Measurements from ENCODE around the gene EIF4G3. TPM values are rescaled to one million over a fixed set of nuclear protein-coding genes. Genes with fewer than 3 reads are reported as not detected.

EIF4G3 gene
- total and polyA plus RNA-seq, 9 of the 15 experiments (the other 6 are each of a cell fraction or from before 2014, with no cell fraction given): 6.7 to 40.5 (median 32.1) TPM

- CTCF ChIA-PET (ENCODE audit: low intra/inter-chr PET ratio): no interaction called here
- Histone ChIP-seq H3K4me3 (no peak overlapping the region), H4K20me1 (replicated peaks; ENCODE audit: control insufficient read depth, insufficient read depth, low read length) (no peaks in the 10 kb centered on the region), H3K4me1 (replicated peaks in 1 of 2; ENCODE audit: control insufficient read depth in 2 of 2, insufficient read depth in 2 of 2, low read length in 2 of 2) (peaks cover 0 to 4% of the 10 kb centered on the region in 2 experiments; a peak in 1 of 5 replicates), H3K9ac (ENCODE audit: insufficient read depth in 1 of 2, low read depth in 2 of 2, low read length in 2 of 2) (no peak overlapping the region), H2AFZ (ENCODE audit: low read depth, low read length) (no peak overlapping the region), H3K27me3 (ENCODE audit: control insufficient read depth in 2 of 2, insufficient read depth in 2 of 2, low read length in 2 of 2) (no peaks in the 10 kb centered on the region), H3K27ac (ENCODE audit: extremely low read depth, low read depth, low read length) (no peak overlapping the region), H3K9me3 (replicated peaks; ENCODE audit: control insufficient read depth, insufficient read depth, low read depth, low read length) (no peaks in the 10 kb centered on the region), H3K36me3 (ENCODE audit: control insufficient read depth, insufficient read depth, low read length) (peaks cover 3% of the 10 kb centered on the region; the same call in 1 of the 3 replicates), H3K9me1 (ENCODE audit: control insufficient read depth, insufficient read depth, low read length) (no peaks in the 10 kb centered on the region), H3K4me2 (ENCODE audit: insufficient read depth, low read length) (no peak overlapping the region), H3K79me2 (ENCODE audit: control insufficient read depth, insufficient read depth, low read length) (no peaks in the 10 kb centered on the region)
- no TSS peak for BruUV-seq (replicated peaks)
- ATAC-seq (no peak), DNase-seq (ENCODE audit: extremely low read depth in 1 of 4, low spot score in 3 of 4) (no peak), FAIRE-seq (no peak)
- WGBS (ENCODE audit: insufficient coverage, low coverage, missing lambda C conversion rate): 24% methylated on average over 1 of the region's 1 CpG
- intact Hi-C loops (cut with micrococcal nuclease): no loop called here
- TF ChIP-seq EWSR1 (IDR thresholded peaks at IDR 0.05; ENCODE audit: borderline replicate concordance, low read depth, partially characterized antibody): no peak
- TF ChIP-seq CBFB (CRISPR knock-in tag; IDR thresholded peaks at IDR 0.05): no peak
- TF ChIP-seq ZNF239 (CRISPR knock-in tag; IDR thresholded peaks at IDR 0.05): no peak
- TF ChIP-seq POLR2H (tag; IDR thresholded peaks at IDR 0.05; ENCODE audit: low read depth): 0 out of 2 replicates have a peak, but pooled peaks have one; percentile 17
- in situ Hi-C loops (cut with MboI): no loop called here
- POLR2A ChIA-PET: interaction anchor here (0.9 to 1.9 kb wide), 4 partner anchors 14 to 34 kb away, joined by 3 to 6 read pairs (median 4); no protein-coding TSS in a partner anchor
Observed at GRCh38 chr1:21090463-21090862, 86.2 kb downstream of the EIF4G3 start.

- Histone ChIP-seq H3K9me3 (replicated peaks; ENCODE audit: control insufficient read depth, insufficient read depth, low read depth, low read length) (no peaks in the 10 kb centered on the region), H3K4me2 (ENCODE audit: insufficient read depth, low read length) (no peak overlapping the region), H3K27me3 (ENCODE audit: control insufficient read depth in 2 of 2, insufficient read depth in 2 of 2, low read length in 2 of 2) (no peaks in the 10 kb centered on the region), H3K27ac (ENCODE audit: extremely low read depth, low read depth, low read length) (no peak overlapping the region), H3K9me1 (ENCODE audit: control insufficient read depth, insufficient read depth, low read length) (no peaks in the 10 kb centered on the region), H3K79me2 (ENCODE audit: control insufficient read depth, insufficient read depth, low read length) (no peaks in the 10 kb centered on the region), H3K36me3 (ENCODE audit: control insufficient read depth, insufficient read depth, low read length) (peaks cover 3% of the 10 kb centered on the region; the same call in 1 of the 3 replicates), H4K20me1 (replicated peaks; ENCODE audit: control insufficient read depth, insufficient read depth, low read length) (no peaks in the 10 kb centered on the region), H2AFZ (ENCODE audit: low read depth, low read length) (no peak overlapping the region), H3K4me3 (no peak overlapping the region), H3K9ac (ENCODE audit: insufficient read depth in 1 of 2, low read depth in 2 of 2, low read length in 2 of 2) (no peak overlapping the region), H3K4me1 (replicated peaks in 1 of 2; ENCODE audit: control insufficient read depth in 2 of 2, insufficient read depth in 2 of 2, low read length in 2 of 2) (peaks cover 0 to 4% of the 10 kb centered on the region in 2 experiments; a peak in 1 of 5 replicates)
- POLR2A ChIA-PET: interaction anchor here (1.9 kb wide), 1 partner anchor 15 kb away, joined by 5 read pairs; no protein-coding TSS in a partner anchor
- in situ Hi-C loops (cut with MboI): no loop called here
- BruUV-seq (replicated peaks): no TSS peak
- ATAC-seq (no peak), FAIRE-seq (no peak), DNase-seq (ENCODE audit: extremely low read depth in 1 of 4, low spot score in 3 of 4) (no peak)
- no peak for TF ChIP-seq SIX5 (IDR thresholded peaks at IDR 0.05; ENCODE audit: borderline replicate concordance in 1 of 2, insufficient read depth in 1 of 2, low read depth in 1 of 2, low read length in 2 of 2)
- CTCF ChIA-PET (ENCODE audit: low intra/inter-chr PET ratio): no interaction called here
- intact Hi-C loops (cut with micrococcal nuclease): no loop called here
Observed at GRCh38 chr1:21089731-21090130, 87.0 kb downstream of the EIF4G3 start.

All from K562 (cell line).